ENCODE data around the gene NUBPL.

NUBPL gene, protein sequence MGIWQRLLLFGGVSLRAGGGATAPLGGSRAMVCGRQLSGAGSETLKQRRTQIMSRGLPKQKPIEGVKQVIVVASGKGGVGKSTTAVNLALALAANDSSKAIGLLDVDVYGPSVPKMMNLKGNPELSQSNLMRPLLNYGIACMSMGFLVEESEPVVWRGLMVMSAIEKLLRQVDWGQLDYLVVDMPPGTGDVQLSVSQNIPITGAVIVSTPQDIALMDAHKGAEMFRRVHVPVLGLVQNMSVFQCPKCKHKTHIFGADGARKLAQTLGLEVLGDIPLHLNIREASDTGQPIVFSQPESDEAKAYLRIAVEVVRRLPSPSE

DNA sequence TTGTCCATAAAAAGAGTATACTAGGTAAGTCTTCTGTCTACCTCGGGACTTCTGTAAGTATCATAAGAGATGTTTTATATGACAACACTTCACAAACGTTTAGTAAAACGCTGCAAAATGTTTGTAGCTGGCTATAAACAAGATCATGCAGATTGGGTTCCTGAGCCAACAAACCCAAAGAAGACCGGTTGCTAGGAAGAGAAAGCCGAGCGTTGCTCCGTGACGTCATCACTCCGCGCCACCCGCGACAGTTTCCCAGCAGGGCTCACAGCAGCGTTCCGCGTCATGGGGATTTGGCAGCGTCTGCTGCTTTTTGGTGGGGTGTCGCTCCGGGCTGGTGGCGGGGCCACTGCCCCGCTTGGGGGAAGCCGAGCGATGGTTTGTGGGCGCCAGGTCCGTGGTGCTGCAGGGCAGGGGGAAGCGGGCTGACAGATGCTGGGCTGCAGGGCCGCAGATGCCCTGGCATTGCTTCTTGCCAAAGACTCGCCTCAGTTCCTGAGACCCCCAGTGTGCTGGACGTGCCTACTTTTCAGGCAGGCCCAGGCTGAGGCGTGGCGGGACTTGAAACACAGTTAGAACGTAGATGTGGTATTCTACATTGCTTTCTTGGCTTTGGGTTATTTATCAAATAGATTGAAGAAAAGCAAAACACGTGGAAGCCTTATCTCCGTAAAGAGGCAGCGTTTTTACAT, at the start of gene NUBPL:
NUBPL (plus strand) TSS at position 250 of the 692 bp plus-strand sequence; CDS start at position 286, 36 bp downstream.
- peak; percentile 88 for DNase-seq (ENCODE audit: low read depth in 2 of 2)

DNA sequence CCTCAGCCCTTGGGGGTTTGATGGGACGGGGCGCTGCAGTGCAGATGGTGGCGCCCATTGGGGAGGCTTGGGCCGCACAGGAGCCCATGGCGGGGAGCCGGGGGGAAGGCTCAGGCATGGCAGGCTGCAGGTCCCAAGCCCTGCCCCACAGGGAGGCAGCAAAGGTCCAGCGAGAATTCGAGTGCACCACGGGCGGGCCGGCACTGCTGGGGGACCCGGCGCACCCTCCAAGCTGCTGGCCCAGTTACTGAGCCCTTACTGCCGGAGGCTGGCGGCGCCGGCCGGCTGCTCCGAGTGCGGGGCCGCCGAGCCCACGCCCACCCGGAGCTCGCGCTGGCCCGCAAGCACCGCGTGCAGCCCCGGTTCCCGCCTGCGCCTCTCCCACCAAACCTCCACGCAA, 34.1 kb upstream of the NUBPL start:
- no peak for DNase-seq (ENCODE audit: low read depth in 2 of 2)

DNA sequence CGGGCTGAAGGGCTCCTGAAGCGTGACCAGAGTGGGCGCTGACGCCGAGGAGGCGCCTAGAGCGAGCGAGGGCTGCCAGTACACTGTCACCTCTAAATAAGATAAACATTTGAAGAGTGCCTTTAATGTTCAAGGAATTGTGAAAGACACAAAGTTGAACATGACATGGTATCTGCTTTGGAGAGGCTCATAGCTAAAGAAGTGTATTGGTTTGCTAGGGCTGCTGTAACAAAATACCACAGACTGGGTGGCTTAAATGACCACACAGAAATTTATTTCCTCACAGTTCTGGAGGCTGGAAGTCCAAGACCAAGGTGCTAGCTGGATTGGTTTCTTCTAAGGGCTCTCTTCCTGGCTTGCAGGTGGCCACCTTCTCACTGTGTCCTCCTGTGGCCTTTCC, 33.7 kb upstream of the NUBPL start:
- no peak for DNase-seq (ENCODE audit: low read depth in 2 of 2)

DNA sequence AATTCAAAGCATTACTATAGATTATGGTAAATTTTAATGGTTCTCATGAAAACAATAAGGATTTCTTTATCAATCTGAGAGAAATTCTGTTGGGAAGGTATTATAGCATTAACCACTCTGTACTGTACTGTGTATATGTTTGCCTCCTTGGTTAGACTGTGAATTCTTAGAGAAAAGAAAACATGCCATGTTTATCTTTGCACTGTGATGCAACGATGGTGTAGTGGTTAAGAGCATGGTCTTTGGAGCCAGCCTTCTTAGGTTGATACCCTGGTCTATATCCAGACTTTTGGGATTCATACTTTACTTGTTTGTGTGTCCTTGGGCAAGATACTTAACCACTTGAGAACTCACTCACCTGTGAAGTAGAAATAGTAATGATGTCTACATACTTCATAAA, 32.2 kb upstream of the NUBPL start:
- DNase-seq (ENCODE audit: low read depth in 2 of 2), result no peak

DNA sequence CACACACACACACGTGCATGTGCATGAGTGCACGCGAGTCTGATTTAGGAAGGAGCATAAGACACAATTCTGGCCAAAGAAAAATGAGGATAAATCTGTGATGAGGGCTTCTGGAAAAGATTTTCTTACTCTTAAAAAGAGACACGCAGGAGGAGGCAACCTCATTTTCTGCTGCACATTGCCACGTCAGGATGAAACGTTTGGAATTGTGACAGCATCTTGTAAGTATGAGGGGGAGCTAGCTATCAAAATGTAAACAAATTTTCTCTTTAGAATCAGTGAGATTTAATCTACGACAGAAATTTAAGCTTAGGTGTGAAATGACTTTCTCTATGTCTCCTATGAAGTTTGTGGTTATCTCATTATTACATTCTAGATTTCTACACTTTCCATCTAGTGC, 31.1 kb upstream of the NUBPL start:
- DNase-seq (ENCODE audit: low read depth in 2 of 2), result no peak

DNA sequence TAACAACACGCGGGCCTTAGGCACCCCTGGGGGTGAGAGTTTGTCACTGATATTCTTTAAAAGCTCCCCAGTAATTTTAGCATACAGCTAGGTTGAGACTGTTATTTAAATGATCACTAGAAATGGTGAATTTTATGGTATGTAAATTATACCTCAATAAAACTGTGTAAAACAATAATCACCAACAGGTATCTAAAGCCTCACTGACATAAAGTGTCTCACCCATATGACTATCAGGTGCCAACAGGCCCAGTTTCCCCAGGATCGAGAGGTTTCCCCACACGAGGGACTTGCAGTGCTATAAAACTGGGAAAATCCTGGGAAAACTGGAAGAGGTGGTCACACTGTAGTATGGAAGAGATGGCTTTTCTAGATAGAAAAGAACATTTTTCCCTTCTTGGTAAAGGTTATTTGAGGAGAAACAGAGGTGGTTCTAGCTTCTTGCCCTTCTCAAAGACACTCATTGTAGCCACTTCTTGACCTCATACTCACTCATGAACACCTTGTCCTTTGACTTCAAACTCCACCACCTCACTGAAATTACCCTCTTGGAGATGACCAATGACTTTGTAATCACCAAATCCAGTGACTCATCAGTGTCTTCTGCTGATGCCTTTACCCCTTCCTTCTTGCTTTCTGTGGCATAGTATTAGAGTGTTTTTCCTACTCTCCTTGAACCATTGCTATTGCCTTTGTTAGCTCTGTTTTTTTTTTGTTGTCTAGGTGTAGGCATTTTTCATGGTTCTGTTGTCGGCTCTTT, 24.8 kb upstream of the NUBPL start:
- no peak for DNase-seq (ENCODE audit: low read depth in 2 of 2)

DNA sequence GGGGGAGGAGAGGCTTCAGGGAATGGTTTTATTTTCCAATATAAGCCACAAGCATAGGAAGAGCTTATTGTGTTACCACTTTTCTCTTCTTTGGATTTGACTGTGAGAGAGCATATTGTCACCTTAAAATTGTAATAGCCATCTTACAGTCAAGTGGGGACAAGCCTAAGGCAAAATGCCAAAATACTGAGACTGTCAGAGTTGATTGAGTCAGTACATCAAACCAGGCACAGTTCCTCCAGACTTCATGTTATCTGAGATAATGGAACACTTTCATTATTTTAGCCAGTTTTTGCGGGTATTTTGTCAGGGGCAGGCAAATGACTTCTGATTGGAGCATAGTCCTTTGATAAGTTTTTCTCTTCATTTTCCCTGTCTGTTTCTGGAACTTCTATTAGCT, 19.5 kb upstream of the NUBPL start:
- no peak for DNase-seq (ENCODE audit: low read depth in 2 of 2)

DNA sequence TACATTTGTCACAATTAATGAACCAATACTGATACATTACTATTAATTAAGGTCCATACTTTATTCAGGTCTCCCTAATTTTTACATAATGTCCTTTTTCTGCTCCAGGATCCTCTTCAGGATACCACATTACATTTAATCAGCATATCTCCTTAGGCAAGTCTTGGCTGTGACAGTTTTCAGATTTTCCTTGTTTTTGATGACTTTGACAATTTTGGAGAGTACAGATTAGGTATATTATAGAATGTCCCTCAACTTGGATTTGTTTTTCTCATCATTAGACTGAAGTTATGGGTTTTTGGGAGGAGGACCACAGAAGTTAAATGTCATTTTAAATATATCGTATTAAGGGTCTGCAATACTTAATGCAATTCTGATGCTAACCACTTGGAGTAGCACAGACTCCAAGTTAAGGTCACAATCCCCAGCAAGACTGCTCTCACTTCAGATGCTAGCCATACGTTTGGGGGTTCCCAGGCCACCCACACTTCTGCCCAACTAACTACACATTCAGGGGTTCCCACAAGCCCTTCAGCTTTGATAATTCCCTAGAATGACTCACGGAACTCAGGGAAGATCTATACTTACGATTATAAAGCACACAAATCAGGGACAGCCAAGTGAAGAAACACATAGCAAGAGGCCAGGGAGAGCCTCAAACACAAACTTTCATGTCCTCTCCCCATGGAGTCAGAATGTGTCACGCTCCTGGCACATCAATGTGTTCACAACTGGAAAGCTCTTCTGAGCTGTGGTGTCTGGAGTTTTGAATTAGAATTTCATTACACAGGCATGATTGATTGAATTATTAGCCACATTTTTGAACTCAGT, 17.0 kb upstream of the NUBPL start:
- DNase-seq (ENCODE audit: low read depth in 2 of 2), result no peak

DNA sequence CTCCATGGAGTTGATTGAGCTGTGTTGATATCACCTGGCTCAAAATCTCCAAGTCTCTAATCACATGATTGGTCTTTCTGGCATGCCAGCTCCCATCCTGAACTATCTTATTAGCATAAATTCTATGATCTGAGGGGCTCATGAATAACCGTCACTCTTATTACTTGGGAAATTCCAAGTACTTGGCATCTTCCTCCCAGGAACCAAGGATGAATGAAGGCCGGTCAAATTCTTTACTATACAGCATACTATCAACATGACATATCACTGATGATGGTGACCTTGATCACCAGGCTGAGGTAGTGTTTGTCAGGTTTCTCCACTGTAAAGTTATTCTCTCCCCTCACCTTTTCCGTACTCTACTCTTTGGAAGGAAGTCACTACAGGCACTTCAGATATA, 16.4 kb upstream of the NUBPL start:
- DNase-seq (ENCODE audit: low read depth in 2 of 2), result no peak

DNA sequence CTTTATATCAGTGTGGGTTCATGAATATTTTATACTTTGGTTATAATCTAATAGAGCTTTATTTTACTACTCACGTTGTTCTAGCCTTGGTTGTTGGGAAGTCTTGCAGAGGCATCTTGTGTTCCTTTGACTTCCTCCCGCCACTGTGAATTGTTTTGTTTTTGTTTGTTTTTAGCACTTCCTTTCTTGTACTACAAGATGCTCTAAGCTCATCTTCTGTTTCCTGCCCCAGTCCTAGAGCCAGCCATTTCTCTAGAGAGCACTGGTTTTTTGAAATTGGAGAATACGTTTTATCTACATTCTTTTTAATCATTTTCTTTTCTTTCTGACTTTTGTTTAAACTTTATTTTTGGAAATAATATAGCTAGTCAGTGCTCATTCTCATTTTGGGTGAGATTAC, 15.9 kb upstream of the NUBPL start:
- no peak for DNase-seq (ENCODE audit: low read depth in 2 of 2)

DNA sequence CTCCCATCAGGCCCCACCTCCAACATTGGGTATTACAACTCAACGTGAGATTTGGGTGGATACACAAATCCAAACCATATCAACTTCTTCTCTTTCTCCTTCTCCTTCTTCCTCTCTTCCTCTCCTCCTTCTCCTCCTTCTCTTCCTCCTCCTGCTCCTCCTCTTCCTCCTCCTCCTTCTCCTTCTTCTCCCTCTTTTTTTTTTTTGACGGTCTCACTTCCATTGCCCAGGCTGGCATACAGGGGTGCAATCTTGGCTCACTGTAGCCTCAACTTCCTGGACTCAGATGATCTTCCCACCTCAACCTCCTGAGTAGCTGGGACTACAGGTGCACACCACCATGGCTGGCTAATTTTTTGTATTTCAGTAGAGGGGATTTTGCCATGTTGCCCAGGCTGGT, 11.4 kb upstream of the NUBPL start:
- no peak for DNase-seq (ENCODE audit: low read depth in 2 of 2)

DNA sequence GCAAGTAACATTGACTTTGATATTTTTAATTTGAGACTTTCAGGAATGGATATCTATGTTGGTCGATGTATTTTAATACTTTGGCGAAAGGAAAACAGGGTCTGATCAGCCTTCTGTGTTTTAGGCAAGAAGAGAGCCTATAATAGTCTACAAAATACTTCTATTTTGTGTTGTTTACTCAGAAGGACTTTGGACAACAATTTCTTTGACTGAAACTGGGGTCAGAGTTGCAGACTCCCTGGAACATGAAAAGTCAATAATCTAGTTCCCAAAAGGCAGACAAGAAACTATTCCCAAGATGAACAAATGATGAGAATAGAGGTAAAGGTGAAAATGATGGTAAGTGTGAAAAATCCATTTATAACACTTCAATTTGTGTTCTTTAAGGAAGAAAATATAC, 10.6 kb upstream of the NUBPL start:
- DNase-seq (ENCODE audit: low read depth in 2 of 2), result no peak

DNA sequence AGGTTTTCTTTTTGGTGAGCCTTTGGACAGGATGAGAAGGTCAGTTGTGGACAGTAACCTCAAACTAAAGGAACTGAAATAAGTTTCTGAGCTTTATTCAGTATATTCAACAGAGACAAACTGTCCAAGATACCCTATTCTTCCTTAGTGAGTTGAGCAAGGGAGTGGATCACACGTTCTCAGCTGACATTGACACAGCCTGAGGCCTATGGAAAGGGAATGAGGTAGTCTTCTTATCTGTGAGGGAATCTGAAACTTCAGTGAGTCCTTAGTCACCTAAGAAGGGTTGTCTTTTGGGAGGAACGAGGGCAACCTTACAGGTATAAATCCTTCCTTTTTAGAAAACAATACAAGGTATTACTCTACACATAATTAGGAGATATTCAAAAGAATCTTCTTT, 5.0 kb upstream of the NUBPL start:
- no peak for DNase-seq (ENCODE audit: low read depth in 2 of 2)

DNA sequence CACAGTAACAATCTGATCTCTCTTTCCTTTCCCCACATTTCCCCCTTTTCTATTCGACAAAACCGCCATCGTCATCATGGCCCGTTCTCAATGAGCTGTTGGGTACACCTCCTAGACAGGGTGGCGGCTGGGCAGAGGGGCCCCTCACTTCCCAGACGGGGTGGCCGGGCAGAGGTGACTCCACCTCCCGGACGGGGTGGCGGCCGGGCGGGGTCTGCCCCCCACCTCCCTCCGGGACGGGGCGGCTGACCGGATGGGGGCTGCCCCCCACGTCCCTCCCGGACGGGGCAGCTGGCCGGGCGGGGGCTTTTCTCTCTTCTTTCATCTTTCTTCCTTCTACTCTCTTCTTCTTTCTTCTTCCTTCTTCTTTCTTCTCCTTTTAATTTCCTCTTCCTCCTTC, 1.3 kb upstream of the NUBPL start:
- DNase-seq (ENCODE audit: low read depth in 2 of 2), result no peak

DNA sequence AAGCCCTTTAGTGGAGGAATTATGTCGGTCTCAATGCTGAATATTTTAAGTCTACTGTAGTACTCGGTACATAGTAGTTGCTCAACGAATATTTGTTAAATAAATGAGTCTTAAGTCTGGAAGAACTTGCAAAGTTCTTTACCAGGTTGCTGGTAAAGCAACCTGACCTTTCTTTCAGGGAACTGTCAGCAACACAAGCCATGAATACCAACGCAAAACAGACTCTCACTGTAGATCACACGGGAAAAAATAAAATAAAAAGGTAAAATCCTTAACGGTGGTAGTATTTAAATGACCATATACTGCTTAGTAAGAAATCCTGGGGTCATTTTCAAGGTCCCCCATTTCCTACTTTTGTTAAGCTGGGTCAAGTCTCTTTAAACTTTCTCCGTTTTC, 447 bp upstream of the NUBPL start:
- DNase-seq (ENCODE audit: low read depth in 2 of 2), result no peak

DNA sequence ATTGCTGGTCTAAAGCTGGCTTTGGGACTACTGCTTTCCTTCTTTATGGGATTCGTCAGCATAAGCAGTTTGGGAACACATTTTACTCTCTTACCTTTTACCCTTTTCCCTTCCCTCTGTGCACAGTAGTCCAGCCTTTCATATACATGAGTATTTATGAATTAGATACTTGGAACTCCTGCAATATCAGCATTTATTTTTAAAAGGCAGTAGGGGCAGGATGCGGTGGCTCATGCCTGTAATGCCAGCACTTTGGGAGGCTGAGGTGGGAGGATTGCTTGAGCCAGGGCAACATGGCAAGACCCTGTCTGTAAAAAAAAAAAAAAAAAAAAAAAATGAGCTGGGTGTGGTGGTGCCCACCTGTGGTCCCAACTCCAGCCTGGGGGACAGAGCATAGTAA, 3.0 kb downstream of the NUBPL start:
- DNase-seq (ENCODE audit: low read depth in 2 of 2), result no peak

DNA sequence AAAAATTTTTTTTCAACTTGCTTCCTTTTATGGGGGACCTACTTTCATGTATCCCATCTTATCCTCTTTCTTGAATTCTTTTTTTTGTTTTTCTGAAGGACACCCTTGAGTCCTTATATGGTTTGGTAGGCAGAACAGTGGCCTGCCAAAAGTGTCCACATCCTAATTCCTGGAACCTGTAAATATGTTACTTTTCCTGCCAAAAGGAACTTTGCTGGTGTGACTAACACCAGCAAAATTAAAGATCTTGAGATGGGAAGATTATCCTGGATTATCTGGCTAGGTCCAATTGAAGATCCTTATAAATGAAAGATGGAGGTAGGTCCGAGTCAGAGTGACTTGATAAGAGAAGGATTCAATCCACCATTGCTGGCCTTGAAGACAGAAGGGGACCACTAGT, 5.3 kb downstream of the NUBPL start:
- no peak for DNase-seq (ENCODE audit: low read depth in 2 of 2)

DNA sequence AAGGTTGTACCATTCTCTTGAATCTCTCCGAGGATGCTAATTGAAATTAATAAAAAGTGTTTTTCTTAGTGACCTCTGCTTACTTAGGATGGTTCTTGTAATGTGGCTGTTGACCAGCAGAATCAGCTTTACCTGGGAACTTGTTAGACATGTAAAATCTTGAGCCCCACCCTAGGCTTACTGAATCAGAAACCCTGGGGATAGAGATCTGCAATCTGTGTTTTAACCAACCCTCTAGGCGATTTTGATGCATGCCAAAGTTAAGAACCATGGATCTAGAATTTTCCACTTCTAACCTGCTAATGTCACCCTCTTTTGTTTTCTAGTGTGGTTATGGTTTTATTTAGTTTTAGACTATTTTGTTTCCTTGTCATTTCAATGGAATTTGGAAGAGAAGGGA, 6.5 kb downstream of the NUBPL start:
- no peak for DNase-seq (ENCODE audit: low read depth in 2 of 2)

DNA sequence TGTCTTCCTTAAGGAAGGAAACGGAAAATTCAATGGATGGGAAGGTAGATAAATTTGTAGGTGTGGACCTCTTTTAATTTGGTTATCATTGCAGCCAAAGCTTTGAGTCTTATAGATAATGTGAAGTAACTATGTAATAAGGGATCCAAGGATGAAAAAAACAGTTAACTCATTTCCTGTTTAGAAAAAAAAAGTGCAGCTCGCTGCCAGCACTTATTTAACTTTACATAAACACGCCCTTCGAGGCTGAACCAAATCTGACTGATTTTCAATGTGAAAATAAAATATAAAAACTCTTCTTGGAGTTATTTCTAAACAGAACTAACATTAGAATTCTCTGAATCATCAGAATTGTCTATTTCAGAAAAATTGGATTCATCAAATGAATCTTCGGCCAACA, 7.0 kb downstream of the NUBPL start:
- DNase-seq (ENCODE audit: low read depth in 2 of 2), result no peak

DNA sequence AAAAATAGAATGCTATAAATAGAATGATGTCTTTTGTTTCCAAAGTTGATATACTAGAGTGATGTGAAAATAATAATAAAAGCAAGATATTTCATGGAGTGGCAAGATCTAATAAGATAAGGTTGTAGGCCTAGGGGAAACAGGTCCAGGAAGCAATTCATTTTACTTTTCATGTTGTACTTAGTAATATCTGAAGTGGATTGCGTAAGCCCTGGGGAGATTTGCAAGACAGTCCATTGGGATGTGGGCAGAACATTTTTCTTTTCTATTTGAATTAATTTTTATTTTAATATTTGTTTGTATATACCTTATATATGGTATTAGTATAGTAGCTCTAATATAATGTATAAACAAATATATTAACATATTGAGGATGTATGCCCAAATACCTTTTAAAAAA, 7.5 kb downstream of the NUBPL start:
- DNase-seq (ENCODE audit: low read depth in 2 of 2), result no peak

DNA sequence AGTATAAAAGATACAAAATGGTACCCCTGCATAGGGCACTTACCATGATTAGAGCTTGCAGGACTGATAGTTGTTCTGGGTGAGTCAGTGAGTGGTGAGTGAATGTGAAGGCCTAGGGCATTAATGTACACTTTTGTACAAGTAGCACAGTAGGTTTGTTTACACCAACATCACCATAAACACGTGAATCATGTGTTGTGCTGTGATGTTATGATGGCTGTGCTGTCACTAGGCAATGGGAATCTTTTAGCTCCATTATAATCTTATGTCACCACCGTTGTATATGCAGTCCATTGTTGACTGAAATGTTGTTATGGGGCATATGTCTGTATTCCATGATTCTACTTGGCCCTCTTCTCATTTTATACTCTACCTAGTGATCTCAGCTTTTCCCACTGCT, 11.8 kb downstream of the NUBPL start:
- no peak for DNase-seq (ENCODE audit: low read depth in 2 of 2)

DNA sequence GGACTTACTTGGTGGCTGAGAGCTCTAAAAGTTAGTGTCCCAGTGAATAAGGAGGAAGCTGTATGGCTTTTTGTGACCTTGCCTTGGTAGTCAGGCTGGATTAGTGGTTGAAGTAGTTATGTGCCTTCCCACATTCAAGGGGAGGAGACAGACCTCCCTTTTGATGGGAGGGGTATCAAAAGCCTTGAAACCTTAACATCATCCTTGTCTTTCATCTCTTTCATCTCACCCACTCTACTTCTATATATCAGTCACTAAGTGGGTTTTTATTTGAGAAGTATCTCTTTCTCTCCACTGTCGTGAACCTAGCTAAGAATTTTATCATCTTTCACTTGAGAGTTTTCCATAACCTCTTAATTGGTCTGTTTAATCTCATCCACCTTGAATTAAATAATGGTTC, 15.7 kb downstream of the NUBPL start:
- DNase-seq (ENCODE audit: low read depth in 2 of 2), result no peak
